ENCODE data around the gene SSC4D. TPM values are rescaled to one million over a fixed set of nuclear protein-coding genes. Genes with fewer than 3 reads are reported as not detected.
"Not testable (repeated sequence)": the region's sequence is repeated elsewhere in the genome, so short reads cannot be mapped to it uniquely, and the experiment has no call there.

The SSC4D gene
- total and polyA plus RNA-seq, 2 experiments from 2014 or later: 4.9 to 11.4 TPM

- not testable (repeated sequence) for H4K20me1 ChIP-seq (replicated peaks; ENCODE audit: insufficient read depth); H3K4me2 ChIP-seq; DNase-seq (ENCODE audit: low spot score); H3K36me3 Mint-ChIP-seq (ENCODE audit: low read depth); H3K27me3 ChIP-seq (ENCODE audit: insufficient read depth); H3K79me2 ChIP-seq (replicated peaks; ENCODE audit: insufficient read depth); H3K9me2 ChIP-seq (ENCODE audit: insufficient read depth); H3K4me1 Mint-ChIP-seq; H3K4me3 Mint-ChIP-seq; H3K36me3 ChIP-seq (ENCODE audit: insufficient read depth); H3K9me3 Mint-ChIP-seq; H2AFZ ChIP-seq; H3K27me3 Mint-ChIP-seq (ENCODE audit: insufficient read depth, low read depth, poor library complexity); H3K4me1 ChIP-seq (ENCODE audit: insufficient read depth); H3K27ac Mint-ChIP-seq; H3F3A ChIP-seq (replicated peaks; ENCODE audit: low read depth); H3K27ac ChIP-seq (ENCODE audit: low read depth); ATAC-seq; H3K4me3 ChIP-seq
These were observed 34.3 kb upstream of the SSC4D start for GRCh38 chr7:76443846-76444245.

- H3K27me3 ChIP-seq (ENCODE audit: insufficient read depth); H3K9me2 ChIP-seq (ENCODE audit: insufficient read depth); H3F3A ChIP-seq (replicated peaks; ENCODE audit: low read depth); ATAC-seq; H4K20me1 ChIP-seq (replicated peaks; ENCODE audit: insufficient read depth); H2AFZ ChIP-seq; H3K4me3 ChIP-seq; H3K4me2 ChIP-seq; H3K79me2 ChIP-seq (replicated peaks; ENCODE audit: insufficient read depth); H3K4me3 Mint-ChIP-seq; H3K27ac Mint-ChIP-seq; H3K36me3 ChIP-seq (ENCODE audit: insufficient read depth); H3K36me3 Mint-ChIP-seq (ENCODE audit: low read depth); H3K9me3 Mint-ChIP-seq; H3K4me1 Mint-ChIP-seq; H3K27me3 Mint-ChIP-seq (ENCODE audit: insufficient read depth, low read depth, poor library complexity); H3K27ac ChIP-seq (ENCODE audit: low read depth); DNase-seq (ENCODE audit: low spot score); H3K4me1 ChIP-seq (ENCODE audit: insufficient read depth): not testable (repeated sequence)
These were observed 33.4 kb upstream of the SSC4D start for GRCh38 chr7:76442664-76443446.

- not testable (repeated sequence) for H3K27ac Mint-ChIP-seq; H3K9me3 Mint-ChIP-seq; H3K4me2 ChIP-seq; H3K4me1 ChIP-seq (ENCODE audit: insufficient read depth); H2AFZ ChIP-seq; H4K20me1 ChIP-seq (replicated peaks; ENCODE audit: insufficient read depth); H3K4me1 Mint-ChIP-seq; H3K27me3 Mint-ChIP-seq (ENCODE audit: insufficient read depth, low read depth, poor library complexity); H3K9me2 ChIP-seq (ENCODE audit: insufficient read depth); H3K4me3 ChIP-seq; H3K27ac ChIP-seq (ENCODE audit: low read depth); H3K36me3 ChIP-seq (ENCODE audit: insufficient read depth); H3K27me3 ChIP-seq (ENCODE audit: insufficient read depth); H3F3A ChIP-seq (replicated peaks; ENCODE audit: low read depth); DNase-seq (ENCODE audit: low spot score); H3K79me2 ChIP-seq (replicated peaks; ENCODE audit: insufficient read depth); H3K4me3 Mint-ChIP-seq; H3K36me3 Mint-ChIP-seq (ENCODE audit: low read depth)
- ATAC-seq: peak; percentile 70
These were observed 32.3 kb upstream of the SSC4D start for GRCh38 chr7:76441792-76442191.

- not testable (repeated sequence) for H2AFZ ChIP-seq; H3K27me3 Mint-ChIP-seq (ENCODE audit: insufficient read depth, low read depth, poor library complexity); H3K4me2 ChIP-seq; DNase-seq (ENCODE audit: low spot score); H3K36me3 ChIP-seq (ENCODE audit: insufficient read depth); H3K27me3 ChIP-seq (ENCODE audit: insufficient read depth); H3K27ac ChIP-seq (ENCODE audit: low read depth); H3K79me2 ChIP-seq (replicated peaks; ENCODE audit: insufficient read depth); H3K27ac Mint-ChIP-seq; H3F3A ChIP-seq (replicated peaks; ENCODE audit: low read depth); H3K36me3 Mint-ChIP-seq (ENCODE audit: low read depth); H3K9me3 Mint-ChIP-seq; H3K4me1 ChIP-seq (ENCODE audit: insufficient read depth); H4K20me1 ChIP-seq (replicated peaks; ENCODE audit: insufficient read depth); H3K4me3 ChIP-seq; H3K9me2 ChIP-seq (ENCODE audit: insufficient read depth); ATAC-seq; H3K4me3 Mint-ChIP-seq; H3K4me1 Mint-ChIP-seq
These were observed 30.9 kb upstream of the SSC4D start for GRCh38 chr7:76440404-76440803.

GRCh38 chr7:76439120-76439888 is 29.8 kb upstream of the SSC4D start:
- not testable (repeated sequence) for H3K27ac ChIP-seq (ENCODE audit: low read depth); H3K4me2 ChIP-seq; H3K9me2 ChIP-seq (ENCODE audit: insufficient read depth); H3F3A ChIP-seq (replicated peaks; ENCODE audit: low read depth); ATAC-seq; H4K20me1 ChIP-seq (replicated peaks; ENCODE audit: insufficient read depth); H3K4me1 ChIP-seq (ENCODE audit: insufficient read depth); H3K36me3 Mint-ChIP-seq (ENCODE audit: low read depth); H3K79me2 ChIP-seq (replicated peaks; ENCODE audit: insufficient read depth); H3K4me3 Mint-ChIP-seq; DNase-seq (ENCODE audit: low spot score); H3K27me3 Mint-ChIP-seq (ENCODE audit: insufficient read depth, low read depth, poor library complexity); H2AFZ ChIP-seq; H3K4me3 ChIP-seq; H3K27ac Mint-ChIP-seq; H3K9me3 Mint-ChIP-seq; H3K4me1 Mint-ChIP-seq; H3K27me3 ChIP-seq (ENCODE audit: insufficient read depth); H3K36me3 ChIP-seq (ENCODE audit: insufficient read depth)
